Endometrial microvascular endothelial cells (primary cell): ENCODE results near the gene FRZB. TPM values are rescaled to one million over a fixed set of nuclear protein-coding genes. Genes with fewer than 3 reads are reported as not detected.
"Not testable (repeated sequence)": the region's sequence is repeated elsewhere in the genome, so short reads cannot be mapped to it uniquely, and the experiment has no call there.

Experiments
- in situ Hi-C: cut with HindIII; loops from 2 replicates; pipeline ENCODE4 v1.10.0; 2017; ENCODE audit warnings: low sequenced_read_pairs, low pct_unique_long_range_greater_than_20kb; ENCODE audit errors: inconsistent ontology term
- total RNA-seq: library from RNA; depleted of rRNA; stranded (reverse); fragments of >200 nt; gene quantifications from one replicate; pipeline ENCODE4 v1.2.3, GENCODE V29; 2015; ENCODE audit errors: inconsistent ontology term

Gene FRZB
- total RNA-seq, 1 donor from 2014 or later: not detected

- in situ Hi-C loops: not testable (repeated sequence)
Measured at GRCh38 chr2:182893035-182893434, 26.6 kb upstream of the FRZB start.

GRCh38 chr2:182891611-182892010 is 25.2 kb upstream of the FRZB start:
- in situ Hi-C loops: no loop called here

- in situ Hi-C loops: no loop called here
Measured at GRCh38 chr2:182890773-182891378, 24.4 kb upstream of the FRZB start.

GRCh38 chr2:182890305-182890704 is 23.9 kb upstream of the FRZB start:
- in situ Hi-C loops: no loop called here

GRCh38 chr2:182887753-182888415 is 21.4 kb upstream of the FRZB start:
- in situ Hi-C loops: no loop called here

GRCh38 chr2:182887093-182887492 is 20.7 kb upstream of the FRZB start:
- in situ Hi-C loops: no loop called here

- in situ Hi-C loops: no loop called here
Measured at GRCh38 chr2:182885771-182886170, 19.3 kb upstream of the FRZB start.

- in situ Hi-C loops: no loop called here
Measured at GRCh38 chr2:182883451-182883850, 17.0 kb upstream of the FRZB start.

- in situ Hi-C loops: not testable (repeated sequence)
Measured at GRCh38 chr2:182880100-182880499, 13.7 kb upstream of the FRZB start.

- in situ Hi-C loops: not testable (repeated sequence)
Measured at GRCh38 chr2:182876653-182877052, 10.2 kb upstream of the FRZB start.

GRCh38 chr2:182870227-182870626 is 3.8 kb upstream of the FRZB start:
- in situ Hi-C loops: no loop called here

GRCh38 chr2:182868054-182868796 is 1.8 kb upstream of the FRZB start:
- in situ Hi-C loops: no loop called here

GRCh38 chr2:182867426-182868053 is 1.1 kb upstream of the FRZB start:
- in situ Hi-C loops: no loop called here

- in situ Hi-C loops: no loop called here
Measured at GRCh38 chr2:182866095-182866460, 359 bp downstream of the FRZB start.

GRCh38 chr2:182864949-182865570 is 1.4 kb downstream of the FRZB start:
- in situ Hi-C loops: no loop called here

GRCh38 chr2:182863642-182864041 is 2.8 kb downstream of the FRZB start:
- in situ Hi-C loops: no loop called here

- in situ Hi-C loops: no loop called here
Measured at GRCh38 chr2:182862091-182862490, 4.3 kb downstream of the FRZB start.

- in situ Hi-C loops: no loop called here
Measured at GRCh38 chr2:182860858-182861257, 5.6 kb downstream of the FRZB start.

GRCh38 chr2:182858671-182859070 is 7.8 kb downstream of the FRZB start:
- in situ Hi-C loops: no loop called here
